CD14-positive monocyte (primary cell): Measurements from ENCODE around the gene TMEM19. TPM values are rescaled to one million over a fixed set of nuclear protein-coding genes. Genes with fewer than 3 reads are reported as not detected.

ENCODE experiments used
- DNase-seq, 3 donors: peaks; one replicate each; pipeline ENCODE4 v3.0.0-alpha.2; 2011 to 2022
- H2AFZ ChIP-seq: 2 replicates; pipeline ENCODE4 v1.6.0; 2012; ENCODE audit warnings: mild to moderate bottlenecking, low read depth, low read length, inconsistent platforms; ENCODE audit not compliant: insufficient read depth, poor library complexity, severe bottlenecking
- H3K27ac ChIP-seq, 2 donors: 1 replicate in 1 of 2; 2 replicates in 1 of 2; pipeline ENCODE4 v1.5.1; 2012 to 2013; ENCODE audit warnings: low read length in 2 of 2, control low read depth in 1 of 2, inconsistent platforms in 1 of 2, low read depth in 1 of 2, mild to moderate bottlenecking in 1 of 2
- H3K27me3 ChIP-seq, 2 donors: one replicate each; pipeline versions ENCODE4 v1.6.0 to v1.6.1; 2011 to 2013; ENCODE audit warnings: low read length in 2 of 2; ENCODE audit not compliant: control insufficient read depth in 2 of 2, insufficient read depth in 2 of 2
- H3K36me3 ChIP-seq, 2 donors: replicated peaks in 1 of 2; 1 replicate in 1 of 2; 2 replicates in 1 of 2; pipeline versions ENCODE4 v1.5.1 to v1.6.1; 2012 to 2013; ENCODE audit warnings: low read length in 2 of 2, control low read depth in 1 of 2, inconsistent platforms in 1 of 2, mild to moderate bottlenecking in 1 of 2; ENCODE audit not compliant: insufficient read depth in 2 of 2, control insufficient read depth in 1 of 2
- H3K4me1 ChIP-seq, 2 donors: 1 replicate in 1 of 2; 2 replicates in 1 of 2; pipeline versions ENCODE4 v1.5.1 to v1.6.1; 2012 to 2013; ENCODE audit warnings: low read length in 2 of 2, control low read depth in 1 of 2, inconsistent platforms in 1 of 2, mild to moderate bottlenecking in 1 of 2, moderate library complexity in 1 of 2; ENCODE audit not compliant: insufficient read depth in 2 of 2, control insufficient read depth in 1 of 2
- H3K4me2 ChIP-seq: replicated peaks from 2 replicates; pipeline ENCODE3; 2012; ENCODE audit warnings: low read length, moderate library complexity, mild to moderate bottlenecking; ENCODE audit not compliant: poor library complexity, severe bottlenecking; ENCODE audit errors: extremely low read depth
- H3K4me3 ChIP-seq, 3 experiments: fragments of 200-600 bp in 1 of 3; sonication (generic) in 1 of 3; replicated peaks in 1 of 3; 1 replicate in 2 of 3; 2 replicates in 1 of 3; pipeline ENCODE4 v1.5.1; 2011 to 2013; ENCODE audit warnings: low read length in 3 of 3, mild to moderate bottlenecking in 3 of 3, control low read depth in 2 of 3, low read depth in 2 of 3, inconsistent platforms in 1 of 3, moderate library complexity in 1 of 3
- H3K79me2 ChIP-seq: 2 replicates; pipeline ENCODE4 v1.6.0; 2012; ENCODE audit warnings: mild to moderate bottlenecking, control low read depth, inconsistent platforms, low read length, moderate library complexity; ENCODE audit not compliant: insufficient read depth
- H3K9ac ChIP-seq: 2 replicates; pipeline ENCODE4 v1.6.0; 2017; ENCODE audit warnings: low read length, mild to moderate bottlenecking; ENCODE audit not compliant: insufficient read depth, poor library complexity, severe bottlenecking
- H3K9me3 ChIP-seq, 2 donors: replicated peaks in 1 of 2; 1 replicate in 1 of 2; 2 replicates in 1 of 2; pipeline versions ENCODE4 v1.5.1 to v1.6.1; 2012 to 2013; ENCODE audit warnings: low read length in 2 of 2, control low read depth in 1 of 2; ENCODE audit not compliant: control insufficient read depth in 1 of 2, insufficient read depth in 1 of 2
- H4K20me1 ChIP-seq: 2 replicates; pipeline ENCODE4 v1.6.0; 2012; ENCODE audit warnings: mild to moderate bottlenecking, low read length, control low read depth, moderate library complexity; ENCODE audit not compliant: insufficient read depth
- H3K27ac Mint-ChIP-seq, 7 donors: one replicate each; pipeline ENCODE4 v1.8.0; 2020; ENCODE audit warnings: mild to moderate bottlenecking in 7 of 7, mixed read lengths in 7 of 7, moderate library complexity in 6 of 7, inconsistent platforms in 2 of 7
- H3K27me3 Mint-ChIP-seq, 3 donors: one replicate each; pipeline ENCODE4 v1.8.0; 2021 to 2022; ENCODE audit warnings: low read depth in 3 of 3, mild to moderate bottlenecking in 3 of 3, mixed read lengths in 3 of 3, moderate library complexity in 3 of 3, inconsistent platforms in 1 of 3
- H3K36me3 Mint-ChIP-seq, 2 donors: one replicate each; pipeline ENCODE4 v1.8.0; 2020; ENCODE audit warnings: mixed read lengths in 2 of 2, inconsistent platforms in 1 of 2, mild to moderate bottlenecking in 1 of 2
- H3K4me1 Mint-ChIP-seq: one replicate; pipeline ENCODE4 v1.8.0; 2020; ENCODE audit warnings: mild to moderate bottlenecking, mixed read lengths
- H3K4me3 Mint-ChIP-seq, 2 donors: one replicate each; pipeline ENCODE4 v1.8.0; 2020; ENCODE audit warnings: mild to moderate bottlenecking in 2 of 2, mixed read lengths in 2 of 2, moderate library complexity in 1 of 2
- H3K9me3 Mint-ChIP-seq, 7 donors: one replicate each; pipeline ENCODE4 v1.8.0; 2020 to 2022; ENCODE audit warnings: mixed read lengths in 7 of 7, mild to moderate bottlenecking in 6 of 7, moderate library complexity in 6 of 7, inconsistent platforms in 2 of 7
- CTCF ChIP-seq: fragments of 200-600 bp; IDR thresholded peaks from one replicate; pipeline ENCODE4 v1.8.0; 2022; ENCODE audit warnings: antibody characterized with exemption, mild to moderate bottlenecking
- WGBS: methylation state at CpG from one replicate; pipeline ENCODE4 v1.1.5; 2013; ENCODE audit warnings: missing lambda C conversion rate; ENCODE audit not compliant: insufficient coverage; 5-methylcytosine and 5-hydroxymethylcytosine counted together
- intact Hi-C, 2 donors: fragments of 100-400 bp; cut with micrococcal nuclease; formaldehyde crosslinking; loops; one replicate each; pipeline versions ENCODE4 v1.15.0 to v1.15.1; 2023
- polyA plus RNA-seq, 3 donors: library from polyadenylated mRNA; depleted of rRNA in 1 of 3; unstranded in 2 of 3; stranded (reverse) in 1 of 3; fragments of 300-500 nt in 2 of 3; fragments of >200 nt in 1 of 3; fragmentation: Illumina TruSeq in 2 of 3; gene quantifications; 1 replicate in 2 of 3; 2 replicates in 1 of 3; pipeline ENCODE4 v1.2.3, GENCODE V29; 2012 to 2021

The TMEM19 gene
- polyA plus RNA-seq, 3 donors = 9.1 to 39.7 (median 25.4) TPM

- no peak for DNase-seq
- Histone ChIP-seq H3K27me3 (no peaks in the 10 kb centered on the region), H3K27ac (peak overlapping the region in 1 of 2 donors; percentile 28), H4K20me1 (peaks cover 82% of the 10 kb centered on the region), H3K4me3 (no peak overlapping the region), H3K36me3 (peaks cover 92 to 100% of the 10 kb centered on the region in 2 donors), H3K9me3 (no peaks in the 10 kb centered on the region), H3K4me2 (no peak overlapping the region), H3K79me2 (peaks cover 48% of the 10 kb centered on the region), H2AFZ (no peak overlapping the region), H3K9ac (no peak overlapping the region), H3K4me1 (no peaks in the 10 kb centered on the region)
- H3K9me3 Mint-ChIP-seq = no peaks in the 10 kb centered on the region
- H3K4me1 Mint-ChIP-seq = peaks cover 2% of the 10 kb centered on the region
- peaks cover 75 to 89% of the 10 kb centered on the region in 2 donors for H3K36me3 Mint-ChIP-seq
- no peak overlapping the region for H3K4me3 Mint-ChIP-seq
- H3K27me3 Mint-ChIP-seq = peaks cover 0 to 2% (median 0%) of the 10 kb centered on the region in 3 donors
- TF ChIP-seq CTCF = no peak
- H3K27ac Mint-ChIP-seq = peak overlapping the region in 2 of 7 donors; percentile 42 to 49
- intact Hi-C loops = no loop called here
Observed at GRCh38 chr12:71638499-71638898, 47.4 kb upstream of the TMEM19 start.

DNA sequence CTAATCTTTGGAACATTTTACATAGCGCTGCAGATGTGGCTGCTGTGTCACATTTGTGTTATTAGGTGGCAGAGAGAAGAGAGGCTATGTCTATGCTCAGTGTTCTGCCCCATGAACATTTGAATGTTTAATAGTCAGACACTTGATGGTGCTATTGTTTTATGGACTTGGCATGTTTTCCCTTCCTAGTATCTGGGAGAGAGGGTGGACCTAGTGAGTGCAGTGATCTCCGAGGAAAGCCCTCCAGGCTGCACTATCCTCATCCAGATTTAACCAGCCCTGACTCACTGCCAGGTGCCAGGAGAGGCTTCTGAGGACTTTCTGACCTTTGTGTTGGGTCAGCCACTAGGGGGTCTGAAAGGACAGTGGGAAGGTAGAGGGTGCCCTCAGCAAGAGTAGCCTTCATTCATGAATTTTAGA is 46.5 kb upstream of the TMEM19 start:
- intact Hi-C loops = no loop called here

More for the DNA sequence above, 46.5 kb upstream of the TMEM19 start:
- H3K27ac ChIP-seq = peak overlapping the region in 1 of 2 donors; percentile 28
- peaks cover 92 to 100% of the 10 kb centered on the region in 2 donors for H3K36me3 ChIP-seq
- Mint-ChIP-seq H3K36me3 (peaks cover 76 to 89% of the 10 kb centered on the region in 2 donors), H3K27me3 (peaks cover 0 to 2% (median 0%) of the 10 kb centered on the region in 3 donors), H3K4me1 (peaks cover 6% of the 10 kb centered on the region), H3K9me3 (no peaks in the 10 kb centered on the region), H3K4me3 (no peak overlapping the region), H3K27ac (peak overlapping the region in 3 of 7 donors; percentile 12 to 66 (median 50))
- DNase-seq = peak in 1 of 3 donors; percentile 13
- no peak overlapping the region for H3K9ac ChIP-seq
- no peak overlapping the region for H3K4me2 ChIP-seq
- H3K4me1 ChIP-seq = no peaks in the 10 kb centered on the region
- no peaks in the 10 kb centered on the region for H3K27me3 ChIP-seq
- peaks cover 56% of the 10 kb centered on the region for H3K79me2 ChIP-seq
- peaks cover 90% of the 10 kb centered on the region for H4K20me1 ChIP-seq
- no peak overlapping the region for H2AFZ ChIP-seq
- WGBS = 100% methylated on average over 1 of the region's 2 CpGs
- no peak overlapping the region for H3K4me3 ChIP-seq
- TF ChIP-seq CTCF = no peak
- H3K9me3 ChIP-seq = no peaks in the 10 kb centered on the region
